HG03095 (cell line): ENCODE results near the gene FABP3.

ENCODE experiments used
- ATAC-seq: cut with Tn5 transposase; IDR thresholded peaks from one replicate; pipeline ENCODE4 v1.9.1; 2021; ENCODE audit warnings: moderate library complexity; ENCODE audit not compliant: unreplicated experiment

The FABP3 gene

GRCh38 chr1:31373056-31373896, at the start of gene FABP3:
Gene FABP3, minus strand, starts transcription at chr1:31373076. Its CDS starts 62 bp downstream, at chr1:31373014.
- ATAC-seq = no peak

GRCh38 chr1:31421371-31422040, 48.6 kb upstream of the FABP3 start:
- ATAC-seq = no peak

- ATAC-seq = no peak
Observed at GRCh38 chr1:31420716-31421115, 47.8 kb upstream of the FABP3 start.

GRCh38 chr1:31418626-31419323, 45.9 kb upstream of the FABP3 start:
- no peak for ATAC-seq

GRCh38 chr1:31417148-31417547, 44.3 kb upstream of the FABP3 start:
- ATAC-seq = no peak

- no peak for ATAC-seq
Observed at GRCh38 chr1:31416101-31416736, 43.3 kb upstream of the FABP3 start.

- no peak for ATAC-seq
Observed at GRCh38 chr1:31415658-31416057, 42.8 kb upstream of the FABP3 start.

GRCh38 chr1:31414980-31415370, 42.1 kb upstream of the FABP3 start:
- no peak for ATAC-seq

GRCh38 chr1:31413405-31414001, 40.6 kb upstream of the FABP3 start:
- no peak for ATAC-seq

- no peak for ATAC-seq
Observed at GRCh38 chr1:31412732-31413404, 40.0 kb upstream of the FABP3 start, which contains the start of gene SERINC2. Gene SERINC2, plus strand, starts transcription at chr1:31413213. Its CDS starts 53 bp downstream, at chr1:31413266.

GRCh38 chr1:31412205-31412604, 39.3 kb upstream of the FABP3 start:
- no peak for ATAC-seq

- ATAC-seq = no peak
Observed at GRCh38 chr1:31410871-31411270, 38.0 kb upstream of the FABP3 start.

- no peak for ATAC-seq
Observed at GRCh38 chr1:31409946-31410858, 37.3 kb upstream of the FABP3 start.

- ATAC-seq = no peak
Observed at GRCh38 chr1:31408788-31409318, 36.0 kb upstream of the FABP3 start.

GRCh38 chr1:31407029-31407626, 34.3 kb upstream of the FABP3 start:
- no peak for ATAC-seq

GRCh38 chr1:31405578-31406245, 32.8 kb upstream of the FABP3 start:
- ATAC-seq = no peak

- ATAC-seq = no peak
Observed at GRCh38 chr1:31401241-31401640, 28.4 kb upstream of the FABP3 start.

- ATAC-seq = no peak
Observed at GRCh38 chr1:31400393-31400792, 27.5 kb upstream of the FABP3 start.
